ENCODE results near the gene WFIKKN2.

GRCh38 chr17:50882851-50883250 lies 47.5 kb downstream of the WFIKKN2 start:
- no peak for TF ChIP-seq TAF1 (IDR thresholded peaks at IDR 0.05; ENCODE audit: borderline replicate concordance, low read depth, low read length)
- TF ChIP-seq POLR2AphosphoS5 (IDR thresholded peaks at IDR 0.05; ENCODE audit: low read depth, low read length), result no peak
- TF ChIP-seq CHD2 (IDR thresholded peaks at IDR 0.05; ENCODE audit: low read length, partially characterized antibody), result no peak
- TF ChIP-seq SMC3 (IDR thresholded peaks at IDR 0.05; ENCODE audit: low read depth, low read length), result no peak
